Measurements from ENCODE around the gene PLCD1. TPM values are rescaled to one million over a fixed set of nuclear protein-coding genes. Genes with fewer than 3 reads are reported as not detected.

PLCD1 gene
- total and polyA plus RNA-seq, 2 of the 8 experiments (the other 6 are each of a cell fraction or from before 2014, with no cell fraction given): 15.3 to 19.2 TPM

DNA sequence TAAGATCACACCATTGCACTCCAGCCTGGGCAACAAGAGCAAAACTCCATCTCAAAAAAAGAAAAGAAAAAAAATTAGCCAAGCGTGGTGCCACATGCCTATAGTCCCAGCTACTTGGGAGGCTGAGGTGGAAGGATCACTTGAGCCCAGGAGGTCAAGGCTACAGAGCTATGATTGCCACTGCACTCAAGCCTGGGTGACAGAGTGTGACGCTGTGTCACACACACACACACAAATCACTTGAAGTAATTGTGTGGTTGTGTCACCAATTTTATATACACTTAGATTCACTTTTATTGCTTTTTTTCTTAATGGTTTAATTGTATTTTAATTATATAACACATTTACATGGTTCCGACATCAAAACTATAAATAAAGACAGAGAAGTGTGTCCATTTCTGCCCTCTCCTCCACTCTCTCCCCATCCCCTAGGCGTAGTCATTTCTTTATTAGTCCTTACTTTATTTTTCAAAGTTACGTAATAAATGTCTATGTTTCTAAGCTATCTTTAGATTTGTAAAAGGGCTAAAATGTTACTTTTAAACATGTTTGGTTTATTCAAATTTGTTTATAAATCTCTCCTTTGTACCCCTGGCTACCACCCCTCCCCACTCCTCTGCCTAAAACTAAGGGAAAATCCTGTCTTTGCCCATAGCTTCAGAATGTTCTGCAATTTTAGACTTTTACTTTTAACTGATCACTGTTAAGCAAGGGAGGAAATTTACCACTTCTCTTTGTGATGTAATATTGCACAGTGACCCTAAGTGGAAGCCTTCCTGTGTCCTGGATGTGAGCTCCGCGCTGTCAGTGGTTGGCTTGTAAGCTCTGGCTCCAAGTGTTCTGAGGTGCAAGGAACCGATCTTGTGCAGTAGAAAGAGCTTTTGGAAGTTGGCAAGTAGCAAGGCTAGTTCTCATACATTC, 49.6 kb downstream of the PLCD1 start:
- Histone ChIP-seq H4K8ac (ENCODE audit: extremely low read depth, insufficient read depth, low read length) (no peak overlapping the region), H3K23ac (ENCODE audit: insufficient read length) (no peak overlapping the region), H3K36me3 (ENCODE audit: control insufficient read depth in 2 of 4, insufficient read depth in 4 of 4, low read length in 3 of 4) (peaks cover 0 to 7% (median 2%) of the 10 kb centered on the region in 4 experiments; a peak in 5 of 8 replicates), H3K27ac (ENCODE audit: low read depth, low read length) (no peak overlapping the region), H3K4ac (replicated peaks; ENCODE audit: insufficient read length, low read depth, low read length) (no peak overlapping the region), H3K9ac (replicated peaks in 1 of 4; ENCODE audit: extremely low read depth in 1 of 4, low read depth in 3 of 4, low read length in 3 of 4) (no peak overlapping the region), H2BK12ac (ENCODE audit: low read depth, low read length) (no peak overlapping the region), H2AFZ (ENCODE audit: low read length) (no peak overlapping the region), H3K4me2 (ENCODE audit: insufficient read depth in 1 of 2, low read depth in 2 of 2, low read length in 2 of 2) (no peak overlapping the region), H2AK5ac (ENCODE audit: low read depth, low read length) (no peak overlapping the region), H3K23me2 (ENCODE audit: low read depth, low read length) (no peaks in the 10 kb centered on the region; the same call in 1 of the 2 replicates), H4K5ac (ENCODE audit: insufficient read length, low read depth, low read length) (no peak overlapping the region), H3K14ac (ENCODE audit: insufficient read length) (no peak overlapping the region), H3K79me2 (ENCODE audit: control insufficient read depth in 1 of 2, insufficient read depth in 2 of 2, low read length in 2 of 2) (no peaks in the 10 kb centered on the region), H3K56ac (replicated peaks; ENCODE audit: insufficient read length, low read depth, low read length) (no peak overlapping the region), H4K20me1 (replicated peaks in 1 of 2; ENCODE audit: control insufficient read depth in 1 of 2, insufficient read depth in 2 of 2, low read length in 2 of 2) (no peaks in the 10 kb centered on the region), H3K9me3 (ENCODE audit: insufficient read depth in 2 of 2, low read depth in 1 of 2, low read length in 1 of 2) (no peaks in the 10 kb centered on the region), H3K4me3 (ENCODE audit: extremely low read depth in 1 of 4, insufficient read depth in 2 of 4, low read depth in 3 of 4, low read length in 4 of 4) (no peak overlapping the region), H3K27me3 (replicated peaks in 1 of 4; ENCODE audit: control insufficient read depth in 3 of 4, extremely low read depth in 1 of 4, insufficient read depth in 3 of 4, low read length in 3 of 4) (no peaks in the 10 kb centered on the region), H4K91ac (replicated peaks; ENCODE audit: insufficient read length, low read length) (no peak overlapping the region), H3K79me1 (ENCODE audit: low read depth, low read length) (no peaks in the 10 kb centered on the region), H2BK15ac (ENCODE audit: low read length) (no peak overlapping the region), H2BK20ac (ENCODE audit: low read length) (no peak overlapping the region), H2BK5ac (ENCODE audit: low read depth, low read length) (no peak overlapping the region), H2BK120ac (replicated peaks; ENCODE audit: low read depth, low read length) (no peak overlapping the region), H3K4me1 (replicated peaks in 1 of 4; ENCODE audit: control insufficient read depth in 3 of 4, insufficient read depth in 4 of 4, low read length in 3 of 4) (no peaks in the 10 kb centered on the region), H3K18ac (ENCODE audit: extremely low read depth, low read length) (no peak overlapping the region)
- FAIRE-seq: no peak
- 92% methylated on average over 8 of the region's 8 CpGs; no CpG with 5 or more reads in 1 of the 2 experiments for WGBS, 2 experiments (ENCODE audit: extremely low coverage in 1 of 2, insufficient coverage in 1 of 2, insufficient read length in 1 of 2, insufficient replicate concordance in 2 of 2, low coverage in 1 of 2, low lambda C conversion rate in 2 of 2, missing lambda C conversion rate in 1 of 2)
- no peak for DNase-seq (ENCODE audit: low read depth in 1 of 2, low spot score in 2 of 2)
- CTCF ChIA-PET (ENCODE audit: partially characterized antibody): interaction anchor here (0.7 to 7.3 kb wide), 10 partner anchors 11 to 157 kb away, joined by 3 to 52 read pairs (median 5); partner anchors contain the start of gene VILL
- POLR2A ChIA-PET (ENCODE audit: partially characterized antibody): interaction anchor here (0.7 kb wide), 2 partner anchors 10 to 283 kb away, joined by 3 read pairs; partner anchors contain the start of gene VILL
- TF ChIP-seq TBP (IDR thresholded peaks at IDR 0.05; ENCODE audit: low read depth, low read length) (no peak), SIRT6 (IDR thresholded peaks at IDR 0.05; ENCODE audit: low read length) (no peak), MAFK (IDR thresholded peaks at IDR 0.05; ENCODE audit: low read depth, low read length) (no peak), CEBPB (IDR thresholded peaks at IDR 0.05; ENCODE audit: low read depth, low read length) (no peak), TAF7 (optimal IDR thresholded peaks at IDR 0.05; ENCODE audit: borderline replicate concordance, low read depth, low read length) (no peak), POLR2AphosphoS5 (IDR thresholded peaks at IDR 0.05; ENCODE audit: low read depth, low read length) (no peak), TEAD4 (IDR thresholded peaks at IDR 0.05; ENCODE audit: low read depth, low read length) (no peak), HDAC2 (IDR thresholded peaks at IDR 0.05; ENCODE audit: borderline replicate concordance in 1 of 2, low read depth in 2 of 2, low read length in 2 of 2) (no peak), JUN (IDR thresholded peaks at IDR 0.05; ENCODE audit: low read depth, low read length) (no peak), CBX5 (IDR thresholded peaks at IDR 0.05; ENCODE audit: low read depth, low read length) (no peak), SIX5 (IDR thresholded peaks at IDR 0.05; ENCODE audit: low read depth, low read length) (no peak), SUZ12 (IDR thresholded peaks at IDR 0.05; ENCODE audit: low read length) (no peak), SP4 (IDR thresholded peaks at IDR 0.05; ENCODE audit: low read length) (no peak)
